ENCODE data around the gene NUFIP2. TPM values are rescaled to one million over a fixed set of nuclear protein-coding genes. Genes with fewer than 3 reads are reported as not detected.
A peak's percentile ranks its signal among the peaks of the same experiment; 100 is the strongest.
"Not testable (repeated sequence)": the region's sequence is repeated elsewhere in the genome, so short reads cannot be mapped to it uniquely, and the experiment has no call there.

NUFIP2 gene
- total RNA-seq, 1 donor from 2014 or later = 30.3 TPM

GRCh38 chr17:29240477-29240876, 53.5 kb downstream of the NUFIP2 start:
- DNase-seq (ENCODE audit: low read depth, low spot score) = no peak

DNA sequence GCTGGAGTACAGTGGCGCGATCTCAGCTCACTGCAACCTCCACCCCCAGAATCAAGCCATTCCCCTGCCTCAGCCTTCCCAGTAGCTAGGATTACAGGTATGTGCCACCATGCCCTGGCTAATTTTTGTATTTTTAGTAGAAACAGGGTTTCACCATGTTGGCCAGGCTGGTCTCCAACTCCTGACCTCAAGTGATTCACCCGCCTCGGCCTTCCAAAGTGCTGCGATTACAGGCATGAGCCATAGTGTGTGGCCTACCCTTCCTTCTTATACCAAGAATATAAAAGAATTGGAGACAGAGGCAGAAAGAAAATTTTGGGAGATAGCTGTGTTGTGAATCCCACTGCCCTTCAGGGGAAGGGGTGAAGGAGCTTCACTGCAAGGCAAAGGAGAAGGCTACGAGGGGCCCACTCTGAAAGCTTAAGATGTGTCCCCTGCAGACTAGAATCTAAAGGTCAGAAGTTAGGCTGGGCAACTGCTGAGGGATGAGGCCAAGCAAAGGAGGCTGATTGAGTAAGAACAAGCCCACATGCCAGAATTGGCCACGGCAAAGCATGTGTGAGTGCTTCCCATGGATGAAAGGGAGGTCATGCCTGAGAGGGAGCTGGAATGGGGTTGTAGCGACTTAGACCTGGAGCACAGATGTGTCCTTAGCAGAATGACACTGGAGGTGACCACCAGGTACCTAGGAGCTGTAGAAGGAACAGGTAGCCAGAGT, 55.7 kb downstream of the NUFIP2 start:
- DNase-seq (ENCODE audit: low read depth, low spot score) = no peak

DNA sequence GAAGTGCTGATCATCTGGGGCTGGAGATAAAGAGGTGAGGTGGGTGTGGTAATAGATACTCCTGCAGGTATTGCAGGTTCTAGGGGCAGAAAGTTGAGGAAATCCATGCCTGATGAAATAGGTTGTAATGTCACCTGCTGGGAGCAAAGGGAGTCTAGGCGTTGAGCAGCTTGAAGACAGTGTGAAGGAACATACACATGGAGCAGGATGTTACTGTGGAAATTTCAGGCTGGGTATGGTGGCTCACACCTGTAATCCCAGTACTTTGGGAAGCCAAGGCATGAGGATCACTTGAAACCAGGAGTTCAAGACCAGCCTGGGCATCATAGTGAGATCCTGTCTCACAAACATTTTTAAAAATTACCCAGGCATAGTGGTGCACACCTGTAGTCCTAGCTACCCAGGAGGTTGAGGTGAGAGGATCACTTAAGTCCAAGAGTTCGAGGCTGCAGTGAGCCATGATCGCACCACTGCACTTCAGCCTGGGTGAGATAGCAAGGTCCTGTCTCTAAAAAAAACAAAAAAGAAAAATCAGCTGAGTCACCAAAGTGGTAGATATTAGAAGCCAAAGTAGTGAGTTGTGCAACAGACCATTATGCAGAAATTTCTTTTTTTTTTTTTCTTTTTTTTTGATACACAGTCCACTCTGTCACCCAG, 56.3 kb downstream of the NUFIP2 start:
- no peak for DNase-seq (ENCODE audit: low read depth, low spot score)

GRCh38 chr17:29235904-29236303, 58.0 kb downstream of the NUFIP2 start:
- DNase-seq (ENCODE audit: low read depth, low spot score) = no peak

DNA sequence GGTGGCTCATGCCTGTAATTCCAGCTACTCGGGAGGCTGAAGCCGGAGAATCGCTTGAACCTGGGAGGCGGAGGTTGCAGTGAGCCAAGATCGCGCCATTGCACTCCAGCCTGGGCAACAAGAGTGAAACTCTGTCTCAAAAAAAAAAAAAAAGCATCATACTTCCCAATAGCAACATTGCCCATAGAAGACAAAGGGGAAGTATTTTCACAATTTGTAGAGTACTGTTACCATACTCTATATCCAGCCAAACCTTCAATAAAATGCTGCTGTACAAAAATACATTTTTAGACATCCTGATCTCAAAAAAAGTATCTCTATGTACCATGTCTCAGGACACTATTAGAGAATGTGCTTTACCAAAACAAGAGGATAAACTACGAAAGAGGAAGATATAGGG, 59.0 kb downstream of the NUFIP2 start:
- DNase-seq (ENCODE audit: low read depth, low spot score) = not testable (repeated sequence)

GRCh38 chr17:29233301-29233700, 60.6 kb downstream of the NUFIP2 start:
- DNase-seq (ENCODE audit: low read depth, low spot score) = no peak

DNA sequence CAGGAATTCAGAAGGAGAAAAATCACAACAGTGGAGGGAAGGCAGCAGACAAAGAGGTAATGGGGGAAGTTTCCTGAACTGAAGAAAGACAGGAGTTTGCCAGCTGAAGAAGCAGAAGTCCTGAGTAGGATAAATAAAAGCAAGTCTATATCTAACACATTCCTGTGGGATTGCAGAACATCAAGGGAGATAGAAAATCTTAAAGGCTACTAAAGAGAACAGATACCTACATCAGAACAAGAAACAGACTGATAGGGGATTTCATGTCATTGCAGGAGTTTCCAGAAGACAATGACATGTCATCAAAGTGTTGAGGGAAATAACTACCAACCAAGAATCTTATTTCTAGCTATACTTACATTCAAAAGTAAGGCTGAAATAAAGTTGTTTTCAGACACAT, 68.6 kb downstream of the NUFIP2 start:
- DNase-seq (ENCODE audit: low read depth, low spot score) = no peak

GRCh38 chr17:29221338-29221737, 72.6 kb downstream of the NUFIP2 start:
- DNase-seq (ENCODE audit: low read depth, low spot score) = not testable (repeated sequence)

GRCh38 chr17:29219378-29220047, 74.4 kb downstream of the NUFIP2 start:
- peak; percentile 37 for DNase-seq (ENCODE audit: low read depth, low spot score)

DNA sequence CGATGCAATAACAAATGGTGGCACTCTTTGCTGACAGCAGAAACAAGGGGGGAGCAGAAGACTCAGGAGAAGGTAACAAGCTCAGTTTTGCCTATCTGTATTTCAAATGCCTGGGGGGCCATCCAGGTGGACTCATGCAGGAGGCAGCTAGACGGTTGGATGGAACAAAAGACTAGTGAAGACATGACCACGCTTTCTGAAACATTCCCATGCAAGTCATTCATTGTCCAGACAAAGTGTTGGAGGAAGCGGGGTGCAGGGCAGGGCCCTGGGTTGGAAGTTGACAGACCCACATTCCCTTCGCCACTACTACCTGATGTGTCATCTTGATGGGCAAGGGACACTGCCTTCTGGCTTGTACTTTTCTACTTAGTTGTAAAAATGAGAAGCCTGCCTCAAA, 77.1 kb downstream of the NUFIP2 start:
- DNase-seq (ENCODE audit: low read depth, low spot score) = no peak

DNA sequence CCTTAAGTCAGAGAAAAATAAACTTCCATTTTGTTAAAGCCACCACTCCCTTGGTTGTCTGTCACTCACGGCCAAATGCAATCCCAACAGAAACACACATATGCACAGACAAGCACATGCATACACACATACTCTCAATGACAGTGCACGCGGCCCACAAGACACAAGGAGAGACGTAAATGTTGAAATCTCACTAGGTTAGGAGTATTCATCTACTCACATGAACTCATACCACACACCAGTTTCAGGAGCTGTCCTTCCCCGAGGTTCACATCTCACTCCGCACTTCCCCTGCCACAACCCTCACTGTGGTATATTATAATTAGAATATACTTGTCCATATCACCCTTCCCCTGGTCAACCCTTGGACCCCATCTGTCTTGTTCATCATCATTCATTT, 77.8 kb downstream of the NUFIP2 start:
- DNase-seq (ENCODE audit: low read depth, low spot score) = no peak

DNA sequence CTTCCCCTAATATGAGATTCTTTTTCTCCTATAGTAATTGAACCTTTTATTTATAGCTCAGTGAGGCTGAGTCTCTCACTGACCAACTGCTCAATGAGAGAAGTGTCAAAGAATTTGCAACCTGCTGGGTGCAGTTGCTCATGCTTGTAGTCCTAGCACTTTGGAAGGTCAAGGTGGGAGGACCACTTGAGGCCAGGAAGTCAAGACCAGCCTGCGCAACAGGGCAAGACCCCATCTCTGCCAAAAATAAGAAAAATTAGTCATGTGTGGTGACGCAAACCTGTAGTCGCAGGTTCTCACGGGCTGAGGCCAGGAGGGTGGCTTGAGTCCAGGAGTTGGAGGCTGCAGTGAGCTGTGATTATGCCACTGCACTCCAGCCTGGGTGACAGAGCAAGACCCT, 78.2 kb downstream of the NUFIP2 start:
- no peak for DNase-seq (ENCODE audit: low read depth, low spot score)

- DNase-seq (ENCODE audit: low read depth, low spot score) = no peak
Observed at GRCh38 chr17:29215174-29215573, 78.8 kb downstream of the NUFIP2 start.

DNA sequence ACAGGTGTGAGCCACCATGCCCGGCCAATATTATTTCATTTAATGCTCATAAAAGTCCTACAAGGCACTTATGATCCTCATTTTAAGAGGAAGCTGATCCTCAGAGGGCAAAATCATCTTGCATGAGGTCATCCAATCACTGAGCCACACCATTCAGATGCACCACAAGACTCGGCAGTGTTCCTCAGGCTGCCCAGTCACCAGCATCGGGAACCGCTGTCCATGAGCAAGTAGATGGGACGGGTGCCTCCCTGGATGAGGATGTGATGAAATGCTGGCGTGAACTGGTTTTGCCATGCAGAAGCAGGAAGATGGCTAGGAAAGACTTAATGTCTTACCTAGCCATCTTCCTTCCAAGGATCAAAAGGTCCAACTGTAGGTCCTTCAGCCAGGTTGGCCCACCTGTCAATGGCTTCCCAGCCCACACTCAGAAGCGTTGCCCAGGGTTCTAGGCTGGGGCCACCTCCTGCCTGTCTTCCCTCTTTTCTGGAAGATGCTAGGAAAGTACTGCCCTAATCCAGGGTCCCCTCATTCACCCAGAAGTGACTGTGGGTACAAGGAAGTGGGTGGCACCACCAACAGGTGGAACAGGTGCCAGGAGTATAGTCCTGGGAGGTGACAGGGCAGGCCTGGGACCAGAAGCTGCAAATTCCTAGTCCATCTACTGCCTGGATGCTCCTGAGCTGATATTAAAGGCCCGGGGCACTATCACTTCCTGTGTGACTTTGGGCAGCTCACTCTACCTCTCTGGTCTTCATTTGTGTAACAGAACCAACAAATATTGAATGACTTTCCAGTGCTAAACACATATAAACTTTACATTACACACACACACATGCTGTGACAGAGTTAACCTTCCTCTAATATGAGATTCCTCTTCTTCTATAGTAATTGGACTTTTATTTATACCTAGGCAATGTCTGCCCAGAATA, 79.5 kb downstream of the NUFIP2 start:
- no peak for DNase-seq (ENCODE audit: low read depth, low spot score)

GRCh38 chr17:29212681-29213121, 81.2 kb downstream of the NUFIP2 start:
- no peak for DNase-seq (ENCODE audit: low read depth, low spot score)

DNA sequence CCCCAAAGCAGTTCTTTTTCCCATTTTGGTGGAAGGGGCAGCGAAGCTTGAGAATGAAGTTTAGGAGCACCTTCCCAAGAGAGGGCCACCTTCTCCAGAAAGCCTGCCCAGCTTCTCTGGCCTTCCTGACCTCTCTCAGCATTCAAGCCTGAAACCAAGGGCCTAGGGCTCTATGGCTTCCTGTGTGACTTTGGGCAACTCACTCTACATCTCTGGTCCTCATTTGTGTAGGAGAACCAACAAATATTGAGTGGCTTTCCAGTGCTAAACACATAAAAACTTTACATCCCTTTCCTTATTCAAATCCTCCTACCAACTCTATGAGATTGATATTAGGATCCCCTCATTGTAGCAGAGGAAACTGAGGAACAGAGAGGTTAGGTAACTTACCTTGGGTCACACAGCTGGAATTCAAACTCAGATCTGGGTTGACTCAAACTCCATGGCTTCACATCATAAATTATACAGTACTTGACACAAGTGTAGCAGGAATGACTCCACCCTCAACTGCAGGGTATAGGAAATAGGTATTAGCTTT, 81.8 kb downstream of the NUFIP2 start:
- DNase-seq (ENCODE audit: low read depth, low spot score) = no peak

- no peak for DNase-seq (ENCODE audit: low read depth, low spot score)
Observed at GRCh38 chr17:29210879-29211278, 83.1 kb downstream of the NUFIP2 start.

DNA sequence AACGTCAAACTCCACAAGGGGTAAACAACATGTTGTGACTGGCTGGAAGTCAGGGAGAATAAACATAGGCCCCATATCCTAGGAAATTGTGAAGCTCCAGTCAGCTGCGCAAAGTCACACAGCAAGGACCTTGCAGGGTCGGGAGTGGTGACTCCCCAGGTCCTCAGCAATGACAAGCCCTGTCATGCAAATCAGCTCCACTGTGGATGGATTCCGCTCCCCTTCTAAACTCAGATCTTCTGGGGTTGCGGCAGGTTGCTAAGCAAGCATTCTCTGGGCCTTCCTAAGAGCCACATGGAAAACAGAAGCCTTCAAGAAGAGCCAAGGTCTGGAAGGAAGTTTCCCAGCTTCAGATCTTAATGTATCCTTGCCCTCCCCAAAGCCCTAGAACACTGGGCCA, 84.9 kb downstream of the NUFIP2 start:
- DNase-seq (ENCODE audit: low read depth, low spot score) = no peak

GRCh38 chr17:29207975-29208374, 86.0 kb downstream of the NUFIP2 start:
- DNase-seq (ENCODE audit: low read depth, low spot score) = no peak
